CD14-positive monocyte (primary cell): Measurements from ENCODE around the gene ENTPD5. TPM values are rescaled to one million over a fixed set of nuclear protein-coding genes. Genes with fewer than 3 reads are reported as not detected.

Experiments used
- DNase-seq, 3 donors: peaks; one replicate each; pipeline ENCODE4 v3.0.0-alpha.2; 2011 to 2022
- H2AFZ ChIP-seq: 2 replicates; pipeline ENCODE4 v1.6.0; 2012; ENCODE audit warnings: mild to moderate bottlenecking, low read depth, low read length, inconsistent platforms; ENCODE audit not compliant: insufficient read depth, poor library complexity, severe bottlenecking
- H3K27ac ChIP-seq, 2 donors: 1 replicate in 1 of 2; 2 replicates in 1 of 2; pipeline ENCODE4 v1.5.1; 2012 to 2013; ENCODE audit warnings: low read length in 2 of 2, control low read depth in 1 of 2, inconsistent platforms in 1 of 2, low read depth in 1 of 2, mild to moderate bottlenecking in 1 of 2
- H3K27me3 ChIP-seq, 2 donors: one replicate each; pipeline versions ENCODE4 v1.6.0 to v1.6.1; 2011 to 2013; ENCODE audit warnings: low read length in 2 of 2; ENCODE audit not compliant: control insufficient read depth in 2 of 2, insufficient read depth in 2 of 2
- H3K36me3 ChIP-seq, 2 donors: replicated peaks in 1 of 2; 1 replicate in 1 of 2; 2 replicates in 1 of 2; pipeline versions ENCODE4 v1.5.1 to v1.6.1; 2012 to 2013; ENCODE audit warnings: low read length in 2 of 2, control low read depth in 1 of 2, inconsistent platforms in 1 of 2, mild to moderate bottlenecking in 1 of 2; ENCODE audit not compliant: insufficient read depth in 2 of 2, control insufficient read depth in 1 of 2
- H3K4me1 ChIP-seq, 2 donors: 1 replicate in 1 of 2; 2 replicates in 1 of 2; pipeline versions ENCODE4 v1.5.1 to v1.6.1; 2012 to 2013; ENCODE audit warnings: low read length in 2 of 2, control low read depth in 1 of 2, inconsistent platforms in 1 of 2, mild to moderate bottlenecking in 1 of 2, moderate library complexity in 1 of 2; ENCODE audit not compliant: insufficient read depth in 2 of 2, control insufficient read depth in 1 of 2
- H3K4me2 ChIP-seq: replicated peaks from 2 replicates; pipeline ENCODE3; 2012; ENCODE audit warnings: low read length, moderate library complexity, mild to moderate bottlenecking; ENCODE audit not compliant: poor library complexity, severe bottlenecking; ENCODE audit errors: extremely low read depth
- H3K4me3 ChIP-seq, 3 experiments: fragments of 200-600 bp in 1 of 3; sonication (generic) in 1 of 3; replicated peaks in 1 of 3; 1 replicate in 2 of 3; 2 replicates in 1 of 3; pipeline ENCODE4 v1.5.1; 2011 to 2013; ENCODE audit warnings: low read length in 3 of 3, mild to moderate bottlenecking in 3 of 3, control low read depth in 2 of 3, low read depth in 2 of 3, inconsistent platforms in 1 of 3, moderate library complexity in 1 of 3
- H3K79me2 ChIP-seq: 2 replicates; pipeline ENCODE4 v1.6.0; 2012; ENCODE audit warnings: mild to moderate bottlenecking, control low read depth, inconsistent platforms, low read length, moderate library complexity; ENCODE audit not compliant: insufficient read depth
- H3K9ac ChIP-seq: 2 replicates; pipeline ENCODE4 v1.6.0; 2017; ENCODE audit warnings: low read length, mild to moderate bottlenecking; ENCODE audit not compliant: insufficient read depth, poor library complexity, severe bottlenecking
- H3K9me3 ChIP-seq, 2 donors: replicated peaks in 1 of 2; 1 replicate in 1 of 2; 2 replicates in 1 of 2; pipeline versions ENCODE4 v1.5.1 to v1.6.1; 2012 to 2013; ENCODE audit warnings: low read length in 2 of 2, control low read depth in 1 of 2; ENCODE audit not compliant: control insufficient read depth in 1 of 2, insufficient read depth in 1 of 2
- H4K20me1 ChIP-seq: 2 replicates; pipeline ENCODE4 v1.6.0; 2012; ENCODE audit warnings: mild to moderate bottlenecking, low read length, control low read depth, moderate library complexity; ENCODE audit not compliant: insufficient read depth
- H3K27ac Mint-ChIP-seq, 7 donors: one replicate each; pipeline ENCODE4 v1.8.0; 2020; ENCODE audit warnings: mild to moderate bottlenecking in 7 of 7, mixed read lengths in 7 of 7, moderate library complexity in 6 of 7, inconsistent platforms in 2 of 7
- H3K27me3 Mint-ChIP-seq, 3 donors: one replicate each; pipeline ENCODE4 v1.8.0; 2021 to 2022; ENCODE audit warnings: low read depth in 3 of 3, mild to moderate bottlenecking in 3 of 3, mixed read lengths in 3 of 3, moderate library complexity in 3 of 3, inconsistent platforms in 1 of 3
- H3K36me3 Mint-ChIP-seq, 2 donors: one replicate each; pipeline ENCODE4 v1.8.0; 2020; ENCODE audit warnings: mixed read lengths in 2 of 2, inconsistent platforms in 1 of 2, mild to moderate bottlenecking in 1 of 2
- H3K4me1 Mint-ChIP-seq: one replicate; pipeline ENCODE4 v1.8.0; 2020; ENCODE audit warnings: mild to moderate bottlenecking, mixed read lengths
- H3K4me3 Mint-ChIP-seq, 2 donors: one replicate each; pipeline ENCODE4 v1.8.0; 2020; ENCODE audit warnings: mild to moderate bottlenecking in 2 of 2, mixed read lengths in 2 of 2, moderate library complexity in 1 of 2
- H3K9me3 Mint-ChIP-seq, 7 donors: one replicate each; pipeline ENCODE4 v1.8.0; 2020 to 2022; ENCODE audit warnings: mixed read lengths in 7 of 7, mild to moderate bottlenecking in 6 of 7, moderate library complexity in 6 of 7, inconsistent platforms in 2 of 7
- WGBS: methylation state at CpG from one replicate; pipeline ENCODE4 v1.1.5; 2013; ENCODE audit warnings: missing lambda C conversion rate; ENCODE audit not compliant: insufficient coverage; 5-methylcytosine and 5-hydroxymethylcytosine counted together
- intact Hi-C, 2 donors: fragments of 100-400 bp; cut with micrococcal nuclease; formaldehyde crosslinking; loops; one replicate each; pipeline versions ENCODE4 v1.15.0 to v1.15.1; 2023
- polyA plus RNA-seq, 3 donors: library from polyadenylated mRNA; depleted of rRNA in 1 of 3; unstranded in 2 of 3; stranded (reverse) in 1 of 3; fragments of 300-500 nt in 2 of 3; fragments of >200 nt in 1 of 3; fragmentation: Illumina TruSeq in 2 of 3; gene quantifications; 1 replicate in 2 of 3; 2 replicates in 1 of 3; pipeline ENCODE4 v1.2.3, GENCODE V29; 2012 to 2021
- TF ChIP-seq, protein P1 (sequence below): fragments of 200-600 bp; IDR thresholded peaks from one replicate; pipeline ENCODE4 v1.8.0; 2022; ENCODE audit warnings: antibody characterized with exemption, mild to moderate bottlenecking

The ENTPD5 gene
- polyA plus RNA-seq, 3 donors, result 2.3 to 4.3 (median 2.7) TPM

GRCh38 chr14:73976125-73976524 lies 43.0 kb downstream of the ENTPD5 start:
- H3K9me3 ChIP-seq, result no peaks in the 10 kb centered on the region
- no peaks in the 10 kb centered on the region for H3K27me3 Mint-ChIP-seq
- H2AFZ ChIP-seq, result no peak overlapping the region
- peaks cover 7 to 54% of the 10 kb centered on the region in 2 donors for H3K36me3 ChIP-seq
- no peak overlapping the region for H3K9ac ChIP-seq
- H3K27me3 ChIP-seq, result no peaks in the 10 kb centered on the region
- no peak overlapping the region for H3K4me3 ChIP-seq
- H3K4me2 ChIP-seq, result no peak overlapping the region
- no peaks in the 10 kb centered on the region for H4K20me1 ChIP-seq
- no peaks in the 10 kb centered on the region for H3K79me2 ChIP-seq
- H3K27ac ChIP-seq, result no peak overlapping the region
- WGBS, result 100% methylated on average over 4 of the region's 6 CpGs
- H3K4me3 Mint-ChIP-seq, result no peak overlapping the region
- H3K9me3 Mint-ChIP-seq, result no peaks in the 10 kb centered on the region
- H3K27ac Mint-ChIP-seq, result peak overlapping the region in 1 of 7 donors; percentile 66
- H3K4me1 ChIP-seq, result no peaks in the 10 kb centered on the region
- H3K4me1 Mint-ChIP-seq, result no peaks in the 10 kb centered on the region
- intact Hi-C loops, result no loop called here
- no peak for DNase-seq
- TF ChIP-seq, protein P1, sequence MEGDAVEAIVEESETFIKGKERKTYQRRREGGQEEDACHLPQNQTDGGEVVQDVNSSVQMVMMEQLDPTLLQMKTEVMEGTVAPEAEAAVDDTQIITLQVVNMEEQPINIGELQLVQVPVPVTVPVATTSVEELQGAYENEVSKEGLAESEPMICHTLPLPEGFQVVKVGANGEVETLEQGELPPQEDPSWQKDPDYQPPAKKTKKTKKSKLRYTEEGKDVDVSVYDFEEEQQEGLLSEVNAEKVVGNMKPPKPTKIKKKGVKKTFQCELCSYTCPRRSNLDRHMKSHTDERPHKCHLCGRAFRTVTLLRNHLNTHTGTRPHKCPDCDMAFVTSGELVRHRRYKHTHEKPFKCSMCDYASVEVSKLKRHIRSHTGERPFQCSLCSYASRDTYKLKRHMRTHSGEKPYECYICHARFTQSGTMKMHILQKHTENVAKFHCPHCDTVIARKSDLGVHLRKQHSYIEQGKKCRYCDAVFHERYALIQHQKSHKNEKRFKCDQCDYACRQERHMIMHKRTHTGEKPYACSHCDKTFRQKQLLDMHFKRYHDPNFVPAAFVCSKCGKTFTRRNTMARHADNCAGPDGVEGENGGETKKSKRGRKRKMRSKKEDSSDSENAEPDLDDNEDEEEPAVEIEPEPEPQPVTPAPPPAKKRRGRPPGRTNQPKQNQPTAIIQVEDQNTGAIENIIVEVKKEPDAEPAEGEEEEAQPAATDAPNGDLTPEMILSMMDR, result no peak
- peaks cover 28 to 32% of the 10 kb centered on the region in 2 donors for H3K36me3 Mint-ChIP-seq

DNA sequence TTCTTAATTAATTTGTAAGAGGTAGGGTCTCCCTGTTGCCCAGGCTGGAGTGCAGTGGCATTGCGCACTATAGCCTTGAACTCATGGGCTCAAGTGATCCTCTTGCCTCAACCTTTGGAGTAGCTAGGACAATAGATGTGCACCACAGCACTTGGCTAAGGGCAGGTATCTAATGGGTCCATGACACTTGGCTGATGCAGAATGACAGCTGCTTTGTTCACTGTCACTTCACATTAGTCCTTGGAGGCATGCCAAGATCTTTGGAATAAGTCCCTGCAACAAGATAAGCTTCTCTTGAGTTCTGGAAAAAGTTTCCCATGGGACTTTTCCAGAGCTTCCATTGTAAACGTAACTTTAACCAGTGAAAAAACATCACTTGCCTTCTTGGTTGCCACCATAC lies 45.6 kb downstream of the ENTPD5 start:
- WGBS, result 100% methylated on average over 2 of the region's 2 CpGs
- peaks cover 39 to 40% of the 10 kb centered on the region in 2 donors for H3K36me3 Mint-ChIP-seq
- intact Hi-C loops, result no loop called here

More for the DNA sequence above, 45.6 kb downstream of the ENTPD5 start:
- DNase-seq, result no peak
- TF ChIP-seq, protein P1, result no peak
- H2AFZ ChIP-seq, result no peak overlapping the region
- no peak overlapping the region for H3K27ac ChIP-seq
- H3K9ac ChIP-seq, result no peak overlapping the region
- Mint-ChIP-seq H3K9me3 (no peaks in the 10 kb centered on the region), H3K27me3 (no peaks in the 10 kb centered on the region), H3K27ac (no peak overlapping the region), H3K4me1 (no peaks in the 10 kb centered on the region), H3K4me3 (no peak overlapping the region)
- H3K4me1 ChIP-seq, result no peaks in the 10 kb centered on the region
- H3K4me2 ChIP-seq, result no peak overlapping the region
- no peaks in the 10 kb centered on the region for H3K27me3 ChIP-seq
- peaks cover 10 to 69% of the 10 kb centered on the region in 2 donors for H3K36me3 ChIP-seq
- no peaks in the 10 kb centered on the region for H3K79me2 ChIP-seq
- H4K20me1 ChIP-seq, result no peaks in the 10 kb centered on the region
- H3K4me3 ChIP-seq, result no peak overlapping the region
- H3K9me3 ChIP-seq, result no peaks in the 10 kb centered on the region
